ENCODE data around the gene CACNA1I.

CACNA1I gene

GRCh38 chr22:39601180-39601535 is 30.6 kb downstream of the CACNA1I start:
- TF ChIP-seq MAX (IDR thresholded peaks at IDR 0.05; ENCODE audit: low read depth, low read length) (no peak), CTCF (IDR thresholded peaks at IDR 0.05; ENCODE audit: low read depth, low read length) (no peak), POLR2A (IDR thresholded peaks at IDR 0.05; ENCODE audit: extremely low read depth, insufficient read length) (no peak), MYC (IDR thresholded peaks at IDR 0.05; ENCODE audit: low read depth, low read length) (no peak)
- DNase-seq (ENCODE audit: low read depth), result no peak

GRCh38 chr22:39603345-39603744 is 32.8 kb downstream of the CACNA1I start:
- no peak for TF ChIP-seq MAX (IDR thresholded peaks at IDR 0.05; ENCODE audit: low read depth, low read length)
- no peak for TF ChIP-seq CTCF (IDR thresholded peaks at IDR 0.05; ENCODE audit: low read depth, low read length)
- TF ChIP-seq MYC (IDR thresholded peaks at IDR 0.05; ENCODE audit: low read depth, low read length), result no peak
- TF ChIP-seq POLR2A (IDR thresholded peaks at IDR 0.05; ENCODE audit: extremely low read depth, insufficient read length), result no peak
- H3K4me3 ChIP-seq (ENCODE audit: low read depth, low read length), result no peak overlapping the region

More at GRCh38 chr22:39601180-39601535, 30.6 kb downstream of the CACNA1I start:
- no peak overlapping the region for H3K4me3 ChIP-seq (ENCODE audit: low read depth, low read length)

GRCh38 chr22:39610246-39610645 is 39.7 kb downstream of the CACNA1I start:
- no peak for DNase-seq (ENCODE audit: low read depth)

More at GRCh38 chr22:39603345-39603744, 32.8 kb downstream of the CACNA1I start:
- DNase-seq (ENCODE audit: low read depth), result no peak

GRCh38 chr22:39610766-39611165 is 40.2 kb downstream of the CACNA1I start:
- DNase-seq (ENCODE audit: low read depth), result no peak
- TF ChIP-seq CTCF (IDR thresholded peaks at IDR 0.05; ENCODE audit: low read depth, low read length) (no peak), MYC (IDR thresholded peaks at IDR 0.05; ENCODE audit: low read depth, low read length) (no peak), POLR2A (IDR thresholded peaks at IDR 0.05; ENCODE audit: extremely low read depth, insufficient read length) (no peak), MAX (IDR thresholded peaks at IDR 0.05; ENCODE audit: low read depth, low read length) (no peak)
- no peak overlapping the region for H3K4me3 ChIP-seq (ENCODE audit: low read depth, low read length)

More at GRCh38 chr22:39610246-39610645, 39.7 kb downstream of the CACNA1I start:
- H3K4me3 ChIP-seq (ENCODE audit: low read depth, low read length), result no peak overlapping the region
- TF ChIP-seq MAX (IDR thresholded peaks at IDR 0.05; ENCODE audit: low read depth, low read length) (no peak), CTCF (IDR thresholded peaks at IDR 0.05; ENCODE audit: low read depth, low read length) (no peak), MYC (IDR thresholded peaks at IDR 0.05; ENCODE audit: low read depth, low read length) (no peak), POLR2A (IDR thresholded peaks at IDR 0.05; ENCODE audit: extremely low read depth, insufficient read length) (no peak)

GRCh38 chr22:39611360-39611759 is 40.8 kb downstream of the CACNA1I start:
- DNase-seq (ENCODE audit: low read depth), result no peak
- H3K4me3 ChIP-seq (ENCODE audit: low read depth, low read length), result no peak overlapping the region
- no peak for TF ChIP-seq MYC (IDR thresholded peaks at IDR 0.05; ENCODE audit: low read depth, low read length)

GRCh38 chr22:39612811-39613548 is 42.4 kb downstream of the CACNA1I start:
- no peak for DNase-seq (ENCODE audit: low read depth)
- TF ChIP-seq MYC (IDR thresholded peaks at IDR 0.05; ENCODE audit: low read depth, low read length) (no peak), MAX (IDR thresholded peaks at IDR 0.05; ENCODE audit: low read depth, low read length) (no peak), CTCF (IDR thresholded peaks at IDR 0.05; ENCODE audit: low read depth, low read length) (no peak), POLR2A (IDR thresholded peaks at IDR 0.05; ENCODE audit: extremely low read depth, insufficient read length) (no peak)
- no peak overlapping the region for H3K4me3 ChIP-seq (ENCODE audit: low read depth, low read length)
